Measurements from ENCODE around the gene SPRR4.

SPRR4 gene, protein sequence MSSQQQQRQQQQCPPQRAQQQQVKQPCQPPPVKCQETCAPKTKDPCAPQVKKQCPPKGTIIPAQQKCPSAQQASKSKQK

DNA sequence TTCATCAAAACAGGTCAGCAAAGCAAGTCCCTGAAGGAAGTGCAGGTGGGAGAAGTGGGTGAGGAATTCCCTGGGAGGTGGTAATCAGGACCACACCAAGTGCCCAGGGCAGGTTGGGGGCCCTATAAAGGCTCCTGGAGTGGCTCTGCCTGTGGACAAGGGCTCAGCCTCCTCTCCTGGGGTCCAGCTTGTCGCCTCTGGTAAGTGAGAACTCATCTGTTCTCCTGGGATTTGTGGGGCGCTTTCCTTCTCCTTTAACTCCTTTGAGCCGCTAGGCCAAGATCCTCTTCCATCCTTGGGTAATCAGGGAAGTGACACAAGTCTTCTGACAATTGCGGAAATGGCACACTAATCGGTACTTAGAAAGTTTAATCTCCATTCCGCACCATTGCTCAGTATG is at the start of gene SPRR4:
Gene SPRR4 (plus strand): TSS at position 154 of the 400 bp plus-strand sequence. CDS start 1,243 bp downstream, outside the sequence.
- DNase-seq = no peak

GRCh38 chr1:152924191-152924590 is 46.3 kb upstream of the SPRR4 start:
- DNase-seq = peak; percentile 33

DNA sequence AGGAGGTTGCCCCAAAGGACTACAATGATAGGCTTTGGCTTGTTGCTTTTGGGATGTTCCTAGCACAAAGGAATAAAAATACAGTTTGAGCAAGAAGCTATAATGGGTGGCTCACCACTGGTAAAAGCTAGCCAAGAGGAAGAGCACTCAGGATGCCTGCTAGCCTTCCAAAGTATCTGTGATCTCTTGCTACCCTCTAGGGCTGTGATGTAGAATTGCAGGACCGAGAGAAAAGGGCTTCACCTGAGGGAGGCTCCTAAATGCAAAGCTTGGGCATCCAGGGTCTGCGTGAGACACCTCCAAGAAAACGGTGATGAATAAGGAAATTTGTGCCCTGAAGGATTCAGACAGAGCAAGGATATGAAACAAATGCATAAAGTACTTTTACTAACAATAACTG is 44.4 kb upstream of the SPRR4 start:
- peak; percentile 38 for DNase-seq

DNA sequence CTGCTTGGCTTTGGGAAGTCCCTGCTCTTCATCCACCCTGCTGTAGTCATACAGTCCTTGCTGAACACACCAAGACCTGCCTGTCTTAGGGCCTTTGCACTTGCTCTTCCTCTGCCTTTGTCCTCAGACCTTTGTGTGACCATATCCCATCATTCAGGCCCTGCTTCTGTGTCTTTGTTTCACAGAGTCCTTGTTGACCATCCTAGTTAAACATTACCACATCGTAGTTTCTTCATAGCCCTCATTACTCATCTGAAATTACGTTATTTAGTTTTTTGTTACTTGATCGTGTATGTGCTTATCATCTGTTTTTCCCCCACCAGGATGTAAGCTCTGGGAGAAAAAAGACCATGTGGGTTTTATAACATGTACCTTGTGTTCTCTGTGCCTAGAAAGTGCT is 41.8 kb upstream of the SPRR4 start:
- no peak for DNase-seq

GRCh38 chr1:152932170-152932811 is 38.2 kb upstream of the SPRR4 start:
- DNase-seq = no peak

DNA sequence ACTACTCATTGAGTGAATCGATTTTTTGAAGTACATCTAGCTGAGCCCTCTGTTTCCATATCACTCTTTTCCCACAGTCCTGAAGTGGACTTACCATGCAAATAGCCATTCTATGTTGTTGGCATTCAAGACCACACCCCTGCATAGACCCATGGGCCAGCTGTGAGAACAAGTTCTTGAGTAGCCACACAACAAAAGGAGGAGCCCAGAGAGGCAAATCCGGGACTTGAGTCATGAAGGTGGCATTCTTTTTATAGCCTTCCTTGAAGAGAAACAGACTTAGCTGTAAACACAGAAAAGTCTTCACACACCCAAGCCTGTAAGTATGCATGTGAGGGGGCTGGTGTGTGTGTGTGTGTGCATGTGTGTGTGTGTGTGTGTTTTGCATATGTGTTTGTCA is 37.3 kb upstream of the SPRR4 start:
- DNase-seq = no peak

- DNase-seq = no peak
Measured at GRCh38 chr1:152940614-152941013, 29.8 kb upstream of the SPRR4 start.

GRCh38 chr1:152941037-152941711 is 29.3 kb upstream of the SPRR4 start:
- DNase-seq = no peak

DNA sequence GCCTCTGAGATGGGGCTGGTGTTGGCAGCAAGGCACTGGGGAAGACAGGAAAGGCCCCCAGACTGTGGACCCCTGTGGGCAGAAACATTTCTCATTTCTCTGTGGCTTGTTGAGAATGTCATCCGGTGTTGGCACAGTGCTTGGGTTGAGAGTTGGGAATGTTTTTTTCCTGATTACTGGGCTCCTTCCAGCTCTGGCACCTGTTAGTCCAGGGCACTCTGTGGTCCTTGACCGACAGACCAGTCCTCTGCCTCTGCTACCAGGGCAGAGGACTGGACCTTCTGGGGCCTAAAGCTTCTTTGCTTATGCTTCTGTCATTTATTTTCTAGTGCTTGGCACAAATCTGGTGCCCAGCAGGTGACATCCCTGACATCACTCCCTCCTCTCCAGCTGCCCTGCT is 28.3 kb upstream of the SPRR4 start:
- no peak for DNase-seq

GRCh38 chr1:152946248-152946647 is 24.2 kb upstream of the SPRR4 start:
- no peak for DNase-seq

DNA sequence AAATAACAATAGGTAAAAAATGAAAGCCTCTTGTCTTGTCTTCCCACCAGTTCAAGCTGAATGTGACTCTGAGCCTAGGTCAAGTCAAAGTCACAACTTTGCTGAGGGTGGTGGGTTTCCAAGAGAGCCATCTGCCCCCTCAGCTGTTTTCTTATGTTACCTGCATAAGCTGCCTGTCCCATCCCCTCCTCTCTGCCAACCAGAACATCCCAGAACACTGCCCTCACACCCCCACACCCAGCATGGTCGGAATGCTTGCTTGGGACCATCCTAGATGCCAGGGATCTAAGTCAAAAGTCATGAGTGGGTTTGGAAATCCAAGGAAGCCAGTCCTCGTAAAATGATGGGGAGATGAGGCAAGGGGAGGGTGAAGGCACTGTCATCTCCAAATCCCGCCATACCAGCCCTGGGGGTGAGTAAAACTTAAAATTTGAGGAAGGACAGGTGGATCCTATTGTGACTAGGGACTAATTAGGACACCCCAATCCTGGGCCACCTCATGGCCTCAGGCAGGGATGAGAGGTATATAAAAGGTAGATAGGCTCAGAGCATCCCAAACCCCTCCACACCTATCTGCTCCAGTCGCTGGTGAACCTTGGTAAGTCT is 23.7 kb upstream of the SPRR4 start, which contains the start of gene SPRR5:
Gene SPRR5 (plus strand): TSS at position 556 of the 606 bp plus-strand sequence. CDS start 1,349 bp downstream, outside the sequence.
- DNase-seq = no peak

DNA sequence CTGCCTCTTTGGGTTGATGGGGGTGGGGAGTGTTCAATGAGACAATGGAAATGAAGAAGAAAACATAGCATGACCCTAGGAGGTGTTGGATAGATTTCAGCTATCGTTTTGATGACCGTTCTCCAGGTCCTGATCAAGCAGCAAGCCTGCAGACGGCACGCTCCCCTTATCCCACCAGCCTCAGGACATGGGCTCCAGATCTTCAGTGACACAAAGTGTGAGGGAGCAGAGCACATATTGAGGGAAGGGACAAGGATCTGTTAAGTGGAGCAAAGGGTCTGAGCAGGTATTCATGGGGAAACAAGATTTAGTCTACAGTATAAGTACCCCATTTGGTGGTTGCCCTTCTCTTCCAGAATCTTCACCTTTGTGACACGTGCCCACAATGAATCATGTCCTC is 18.7 kb upstream of the SPRR4 start:
- no peak for DNase-seq

GRCh38 chr1:152953761-152954160 is 16.7 kb upstream of the SPRR4 start:
- no peak for DNase-seq

GRCh38 chr1:152954436-152954835 is 16.0 kb upstream of the SPRR4 start:
- DNase-seq = no peak

GRCh38 chr1:152957561-152957960 is 12.9 kb upstream of the SPRR4 start:
- DNase-seq = no peak

DNA sequence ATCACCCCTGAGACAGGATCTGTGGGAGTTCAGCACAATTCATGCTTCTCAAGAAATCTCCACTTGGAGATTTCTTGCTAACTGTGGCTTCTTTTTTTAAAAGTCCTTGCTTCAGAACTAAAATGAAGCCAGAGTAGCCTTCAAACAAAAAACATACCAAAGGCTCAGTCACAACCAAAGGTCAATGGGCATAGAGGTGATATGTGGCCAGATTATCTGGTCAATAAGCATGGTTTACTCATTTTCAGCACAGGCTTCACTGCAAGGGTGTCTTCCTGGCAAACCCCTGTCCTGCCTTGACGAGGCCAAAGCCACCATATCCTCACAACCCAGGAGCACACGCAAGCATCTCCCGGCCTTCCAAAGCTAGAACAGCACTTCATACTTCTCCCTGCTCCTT is 11.2 kb upstream of the SPRR4 start:
- no peak for DNase-seq

DNA sequence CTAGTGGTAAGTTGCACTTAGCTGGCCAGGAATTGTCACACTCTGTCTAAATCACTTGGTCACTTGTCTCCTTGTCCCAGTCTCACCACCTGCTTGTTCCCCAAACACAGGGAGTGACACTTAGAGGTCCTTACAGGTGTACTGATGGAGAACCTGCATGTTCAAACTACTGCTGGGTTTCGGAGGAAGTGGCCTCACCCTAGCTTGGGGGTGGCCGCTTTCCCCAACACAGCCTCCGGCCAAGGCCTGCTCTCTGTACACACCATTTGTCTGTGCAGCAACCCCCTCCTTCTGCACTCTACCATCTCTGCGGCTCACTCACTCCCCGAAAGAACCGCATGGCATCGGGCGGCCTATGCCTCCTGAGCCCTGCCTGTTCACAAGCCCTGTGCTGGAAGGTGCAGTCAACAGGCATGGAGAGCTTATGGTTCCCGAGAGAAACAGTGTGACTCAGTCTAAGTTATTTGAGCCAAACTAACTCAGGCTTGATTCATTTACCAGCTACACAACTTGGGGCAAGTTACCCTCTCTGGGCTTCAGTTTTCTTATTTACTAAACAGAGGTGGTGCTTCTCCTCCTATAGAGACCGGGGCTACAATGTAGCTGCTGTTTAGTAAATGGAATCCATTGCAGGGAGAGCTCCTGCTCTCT is 10.5 kb upstream of the SPRR4 start:
- DNase-seq = no peak

DNA sequence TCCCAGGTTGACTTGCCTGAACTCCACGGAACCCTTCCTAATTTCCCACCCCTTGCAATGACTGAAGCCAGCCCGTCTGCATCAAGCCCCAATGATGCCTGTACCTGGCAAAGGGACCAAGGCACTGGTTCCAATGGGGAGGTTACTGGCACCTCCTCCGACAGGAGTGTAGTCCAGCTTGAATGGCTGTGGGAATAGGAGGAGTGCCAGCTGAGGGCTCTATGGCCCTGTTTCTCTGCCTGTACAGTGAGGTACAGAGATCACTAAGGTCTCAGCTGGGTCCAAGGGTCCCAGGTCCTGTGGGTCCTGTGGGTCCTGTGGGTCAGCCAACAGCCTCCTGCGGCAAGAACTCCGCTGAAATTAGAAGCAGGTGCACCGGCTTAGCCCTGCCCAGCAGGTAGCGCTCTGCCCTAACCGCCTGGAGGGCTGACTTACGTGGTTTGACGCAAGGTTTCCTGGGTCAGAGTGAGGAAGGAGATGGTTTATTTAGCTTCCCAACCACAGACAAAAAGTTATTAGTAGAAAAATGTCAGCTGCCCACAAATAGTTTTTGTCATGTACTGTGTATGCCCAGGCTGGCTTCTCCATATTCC is 9.9 kb upstream of the SPRR4 start:
- no peak for DNase-seq

DNA sequence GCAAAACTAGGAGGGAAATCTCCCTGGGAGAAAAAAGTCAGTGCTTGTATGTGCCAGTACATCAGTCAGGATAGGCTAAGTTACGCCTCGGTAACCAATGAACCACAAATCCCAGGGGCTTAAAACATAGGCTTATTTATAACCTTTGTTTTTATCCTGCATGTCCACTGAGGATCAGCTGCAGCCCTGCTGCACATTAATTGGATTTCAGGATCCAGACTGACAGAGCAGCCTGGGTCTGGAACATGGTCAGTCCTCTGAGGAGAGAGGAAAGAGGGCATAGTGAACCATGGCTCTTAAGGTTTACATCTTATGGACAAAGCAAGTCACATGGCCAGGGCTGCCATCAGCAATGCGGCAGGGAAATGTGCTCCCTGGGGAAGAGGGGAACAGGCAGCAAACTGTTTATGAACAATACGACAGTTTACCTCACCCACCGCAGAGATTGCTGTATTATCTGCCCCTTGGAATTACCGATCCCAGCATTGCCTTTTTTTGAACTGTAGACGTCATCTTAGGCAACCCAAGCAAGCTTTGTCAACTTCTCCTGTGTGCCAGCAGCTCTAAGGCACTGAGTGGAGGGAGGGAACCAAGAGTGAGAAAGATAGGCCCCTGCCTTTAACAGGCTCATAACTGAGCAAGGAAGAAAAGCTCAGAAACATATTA is 9.1 kb upstream of the SPRR4 start:
- DNase-seq = no peak

- DNase-seq = no peak
Measured at GRCh38 chr1:152962876-152963415, 7.5 kb upstream of the SPRR4 start.

DNA sequence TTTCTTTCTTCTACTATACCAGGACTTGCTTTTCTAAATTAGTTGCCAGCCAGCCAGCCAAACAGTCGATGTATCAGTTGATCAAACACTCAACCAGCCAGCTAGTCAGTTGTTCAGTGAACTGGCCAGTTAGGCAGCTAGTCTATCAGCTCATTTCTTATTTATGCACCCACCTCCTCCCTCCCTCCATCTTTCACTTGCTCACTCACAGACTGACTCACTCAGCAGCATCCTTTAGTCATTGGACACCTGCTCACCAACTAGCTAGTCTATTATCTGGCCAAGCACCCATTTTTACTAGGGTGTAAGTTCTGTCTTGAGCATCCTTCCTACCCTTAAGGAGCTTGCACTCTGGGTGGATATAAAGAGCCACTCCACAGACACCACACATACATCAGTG is 5.9 kb upstream of the SPRR4 start:
- no peak for DNase-seq

DNA sequence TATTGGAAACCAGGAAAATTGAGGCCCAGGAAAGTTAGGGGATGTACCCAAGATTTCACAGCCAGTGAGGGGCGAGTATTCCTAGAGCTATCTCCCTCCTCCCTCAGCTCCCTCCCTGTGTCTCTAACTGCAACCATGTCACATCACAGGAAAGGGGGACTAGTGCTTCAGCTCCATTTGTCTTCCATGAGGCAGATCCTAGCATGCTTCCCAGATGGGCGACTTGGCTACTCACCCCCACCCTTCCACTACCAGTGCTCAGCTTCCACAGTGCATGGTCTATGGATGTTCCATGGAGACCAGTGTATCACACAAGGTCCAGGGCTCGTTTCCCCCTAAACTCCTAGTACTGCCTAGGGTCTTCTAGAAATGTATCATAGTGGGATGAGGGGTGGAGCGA is 4.6 kb upstream of the SPRR4 start:
- DNase-seq = no peak
